Mucosa of descending colon (tissue), 3 donors: Measurements from ENCODE around the gene TECPR1. TPM values are rescaled to one million over a fixed set of nuclear protein-coding genes. Genes with fewer than 3 reads are reported as not detected.

ENCODE experiments used
- ATAC-seq: fragments of 200-7000 bp; cut with Tn5 transposase; one replicate; pipeline ENCODE4 v1.9.1; 2020; ENCODE audit warnings: mild to moderate bottlenecking, moderate library complexity
- DNase-seq, 3 donors: peaks; one replicate each; pipeline ENCODE4 v3.0.0-alpha.2; 2020
- H3K36me3 ChIP-seq: fragments of 200-600 bp; one replicate; pipeline ENCODE4 v1.8.0; 2021; ENCODE audit warnings: low read depth, mild to moderate bottlenecking
- H3K4me1 ChIP-seq: fragments of 200-600 bp; one replicate; pipeline ENCODE4 v1.8.0; 2021; ENCODE audit warnings: low read depth, mild to moderate bottlenecking
- H3K4me3 ChIP-seq: fragments of 200-600 bp; one replicate; pipeline ENCODE4 v1.8.0; 2021; ENCODE audit warnings: mild to moderate bottlenecking
- H3K9me3 ChIP-seq: fragments of 200-600 bp; one replicate; pipeline ENCODE4 v1.8.0; 2021; ENCODE audit warnings: mild to moderate bottlenecking
- CTCF ChIP-seq: fragments of 200-600 bp; IDR thresholded peaks from one replicate; pipeline ENCODE4 v1.8.0; 2022; ENCODE audit warnings: antibody characterized with exemption, mild to moderate bottlenecking
- intact Hi-C, 2 donors: fragments of 100-400 bp; cut with DNase I in 1 of 2; cut with micrococcal nuclease in 1 of 2; formaldehyde crosslinking; loops; one replicate each; pipeline versions ENCODE4 v1.11.0 to v1.11.1; 2022; cut with DNase I, micrococcal nuclease
- total RNA-seq, 3 donors: library from RNA; stranded (reverse); fragmentation: NEBNext Ultra II Directional in 2 of 3; extraction: Animal tissue kit (Norgen Biotek cat#: 25700) in 2 of 3; gene quantifications; one replicate each; pipeline versions ENCODE4 v1.2.1 to v1.2.4, GENCODE V29; 2021 to 2023
- donor health status: DM: no; HTN: no; CAD: no; lungs with moderate emphysema.
- donor health status: DM: no; HTN: no; CAD: no.
- donor health status: DM: no; HTN: yes; CAD: no.

The TECPR1 gene
- total RNA-seq, 3 donors from 2014 or later: 37.0 to 50.5 (median 45.5) TPM

GRCh38 chr7:98194672-98195457 lies 57.2 kb downstream of the TECPR1 start:
- ATAC-seq: no peak
- TF ChIP-seq CTCF: no peak
- DNase-seq: no peak
- intact Hi-C loops: no loop called here
- Histone ChIP-seq H3K9me3 (no peaks in the 10 kb centered on the region), H3K4me3 (no peak overlapping the region), H3K4me1 (no peaks in the 10 kb centered on the region), H3K36me3 (peaks cover 15% of the 10 kb centered on the region)

GRCh38 chr7:98194186-98194585 lies 57.8 kb downstream of the TECPR1 start:
- H3K4me3 ChIP-seq: no peak overlapping the region
- intact Hi-C loops: no loop called here
- no peak for DNase-seq
- no peak for TF ChIP-seq CTCF
- no peak for ATAC-seq
- no peaks in the 10 kb centered on the region for H3K4me1 ChIP-seq
- peaks cover 15% of the 10 kb centered on the region for H3K36me3 ChIP-seq
- H3K9me3 ChIP-seq: no peaks in the 10 kb centered on the region

- intact Hi-C loops: no loop called here
- no peak for TF ChIP-seq CTCF
These were observed 58.4 kb downstream of the TECPR1 start for GRCh38 chr7:98193474-98194180.

GRCh38 chr7:98192781-98193457 lies 59.1 kb downstream of the TECPR1 start:
- no peak for TF ChIP-seq CTCF
- Histone ChIP-seq H3K9me3 (no peaks in the 10 kb centered on the region), H3K36me3 (peaks cover 15% of the 10 kb centered on the region), H3K4me1 (no peaks in the 10 kb centered on the region), H3K4me3 (no peak overlapping the region)
- intact Hi-C loops: no loop called here
- no peak for DNase-seq
- no peak for ATAC-seq

More at GRCh38 chr7:98193474-98194180, 58.4 kb downstream of the TECPR1 start:
- Histone ChIP-seq H3K4me1 (no peaks in the 10 kb centered on the region), H3K36me3 (peaks cover 15% of the 10 kb centered on the region), H3K4me3 (no peak overlapping the region), H3K9me3 (no peaks in the 10 kb centered on the region)
- ATAC-seq: no peak
- no peak for DNase-seq

- intact Hi-C loops: no loop called here
- H3K4me3 ChIP-seq: no peak overlapping the region
- peaks cover 15% of the 10 kb centered on the region for H3K36me3 ChIP-seq
- H3K4me1 ChIP-seq: no peaks in the 10 kb centered on the region
- ATAC-seq (no peak), DNase-seq (no peak)
- no peaks in the 10 kb centered on the region for H3K9me3 ChIP-seq
- no peak for TF ChIP-seq CTCF
These were observed 60.2 kb downstream of the TECPR1 start for GRCh38 chr7:98191668-98192431.
